Liver (tissue), 10 donors: ENCODE results near the gene CATSPER2. TPM values are rescaled to one million over a fixed set of nuclear protein-coding genes. Genes with fewer than 3 reads are reported as not detected.
"Not testable (repeated sequence)": the region's sequence is repeated elsewhere in the genome, so short reads cannot be mapped to it uniquely, and the experiment has no call there.

ENCODE experiments used
- DNase-seq: peaks from one replicate; pipeline ENCODE4 v3.0.0-alpha.2; 2017; ENCODE audit warnings: low spot score
- H3K27ac ChIP-seq, 2 donors: one replicate each; pipeline ENCODE4 v1.7.0; 2013; ENCODE audit warnings: inconsistent platforms in 2 of 2, low read length in 2 of 2, control low read depth in 1 of 2, low read depth in 1 of 2, mild to moderate bottlenecking in 1 of 2
- H3K27me3 ChIP-seq, 4 donors: one replicate each; pipeline versions ENCODE4 v1.6.1 to v1.7.0; 2013; ENCODE audit warnings: low read length in 3 of 4, inconsistent platforms in 1 of 4, mild to moderate bottlenecking in 1 of 4, moderate library complexity in 1 of 4; ENCODE audit not compliant: control insufficient read depth in 4 of 4, insufficient read depth in 4 of 4
- H3K36me3 ChIP-seq, 4 donors: one replicate each; pipeline versions ENCODE4 v1.6.1 to v1.7.0; 2013; ENCODE audit warnings: low read length in 3 of 4, mild to moderate bottlenecking in 3 of 4, low read depth in 1 of 4, moderate library complexity in 1 of 4; ENCODE audit not compliant: control insufficient read depth in 4 of 4, insufficient read depth in 3 of 4
- H3K4me1 ChIP-seq, 4 donors: one replicate each; pipeline versions ENCODE4 v1.6.1 to v1.7.0; 2013; ENCODE audit warnings: low read length in 3 of 4, mild to moderate bottlenecking in 3 of 4, moderate library complexity in 1 of 4; ENCODE audit not compliant: control insufficient read depth in 4 of 4, insufficient read depth in 4 of 4
- H3K4me3 ChIP-seq, 3 donors: one replicate each; pipeline versions ENCODE4 v1.6.1 to v1.7.0; 2013; ENCODE audit warnings: low read length in 3 of 3, control low read depth in 1 of 3, low read depth in 1 of 3, mild to moderate bottlenecking in 1 of 3
- H3K9ac ChIP-seq, 2 donors: one replicate each; pipeline ENCODE4 v1.7.0; 2013; ENCODE audit warnings: low read length in 2 of 2, mild to moderate bottlenecking in 2 of 2, moderate library complexity in 2 of 2, control low read depth in 1 of 2, low read depth in 1 of 2
- H3K9me3 ChIP-seq, 4 donors: one replicate each; pipeline versions ENCODE4 v1.6.1 to v1.7.0; 2013; ENCODE audit warnings: low read length in 3 of 4; ENCODE audit not compliant: control insufficient read depth in 4 of 4
- WGBS: extraction: QIAGEN DNeasy Blood & Tissue Kit; methylation state at CpG from one replicate; pipeline ENCODE4 v1.1.7; 2013; 5-methylcytosine and 5-hydroxymethylcytosine counted together
- polyA plus RNA-seq, 2 donors: library from polyadenylated mRNA; stranded (reverse) in 1 of 2; unstranded in 1 of 2; fragments of 200-250 nt in 1 of 2; fragments of >200 nt in 1 of 2; fragmentation: Nextera tagmentation in 1 of 2; extraction: Ambion mirVana in 1 of 2; gene quantifications; one replicate each; pipeline versions ENCODE4 v1.2.1 to v1.2.3, GENCODE V29; 2013 to 2015
- small RNA-seq: library from RNA; depleted of rRNA; stranded (forward); fragments of <200 nt; gene quantifications from one replicate; pipeline ENCODE3, GENCODE V24; 2014
- total RNA-seq, 2 donors: library from RNA; depleted of rRNA; stranded (reverse); fragments of >200 nt; gene quantifications; one replicate each; pipeline ENCODE4 v1.2.3, GENCODE V29; 2014
- donor health status: healthy.
- donor health status: healthy.
- donor health status: healthy.
- donor health status: healthy.
- donor health status: healthy.

The CATSPER2 gene
- total and polyA plus RNA-seq, 4 donors, result 0.16 to 3.4 (median 0.53) TPM

- 47% methylated on average over 4 of the region's 8 CpGs for WGBS
- H3K9me3 ChIP-seq, H3K27me3 ChIP-seq, H3K4me3 ChIP-seq, H3K27ac ChIP-seq, H3K4me1 ChIP-seq, H3K36me3 ChIP-seq, H3K9ac ChIP-seq, DNase-seq: not testable (repeated sequence)
These were observed 55.8 kb downstream of the CATSPER2 start for GRCh38 chr15:43592841-43593240.

- not testable (repeated sequence) for DNase-seq, H3K9ac ChIP-seq, H3K27ac ChIP-seq, H3K36me3 ChIP-seq, H3K27me3 ChIP-seq, H3K4me1 ChIP-seq, H3K9me3 ChIP-seq, H3K4me3 ChIP-seq
- no CpG with 5 or more reads among the region's 54 CpGs for WGBS
These were observed 58.7 kb downstream of the CATSPER2 start, which contains the start of gene PPIP5K1 for GRCh38 chr15:43589778-43590466. PPIP5K1 (minus strand) TSS chr15:43590208; CDS start chr15:43584504, 5,704 bp downstream.

Small RNA genes within 50 kb of the gene (small RNA-seq; reads per million reads assigned to genes)
- gene PDIA3P2 (not detected), gene RNU6-554P (not detected), gene RNU6-610P (not detected)

Other genes starting within 250 kb of the CATSPER2 start
- 10 to 100 TPM; 11.3 to 12.0 TPM for gene TP53BP1, start 155.7 kb downstream of the CATSPER2 start, total RNA-seq
- gene TP53BP1, start 155.7 kb downstream of the CATSPER2 start, polyA plus RNA-seq, result 1 to 10 TPM; 2.7 to 3.2 TPM
- under 1 TPM; 0.42 to 0.89 TPM for gene MAP1A, start 131.2 kb downstream of the CATSPER2 start, total RNA-seq
- gene MAP1A, start 131.2 kb downstream of the CATSPER2 start, polyA plus RNA-seq, result under 1 TPM; 0.11 to 0.15 TPM
- gene PPIP5K1, start 58.6 kb downstream of the CATSPER2 start, total RNA-seq, result 10 to 100 TPM; 11.9 to 18.2 TPM
- 1 to 10 TPM; 2.5 to 5.4 TPM for gene PPIP5K1, start 58.6 kb downstream of the CATSPER2 start, polyA plus RNA-seq
- gene CKMT1B, start 54.8 kb downstream of the CATSPER2 start, total RNA-seq, result under 1 TPM in 1 of 2 donors, not detected in 1; 0.37 TPM
- gene CKMT1B, start 54.8 kb downstream of the CATSPER2 start, polyA plus RNA-seq, result under 1 TPM in 1 of 2 donors, not detected in 1; 0.03 TPM
- gene STRC, start 30.0 kb downstream of the CATSPER2 start, total RNA-seq, result under 1 TPM in 1 of 2 donors, not detected in 1; 0.25 TPM
- under 1 TPM; 0.02 to 0.29 TPM for gene STRC, start 30.0 kb downstream of the CATSPER2 start, polyA plus RNA-seq
- gene CKMT1A, start 45.0 kb upstream of the CATSPER2 start, total RNA-seq, result under 1 TPM in 1 of 2 donors, not detected in 1; 0.65 TPM
- gene CKMT1A, start 45.0 kb upstream of the CATSPER2 start, polyA plus RNA-seq, result not detected
- 100 to 1,000 TPM; 109 to 272 TPM for gene PDIA3, start 97.6 kb upstream of the CATSPER2 start, total RNA-seq
- 100 to 1,000 TPM; 159 to 328 TPM for gene PDIA3, start 97.6 kb upstream of the CATSPER2 start, polyA plus RNA-seq
- under 1 TPM; 0.89 to 0.92 TPM for gene ELL3, start 128.1 kb upstream of the CATSPER2 start, total RNA-seq
- 1 to 10 TPM in 1 of 2 donors, under 1 TPM in 1; 0.74 to 1.4 TPM for gene ELL3, start 128.1 kb upstream of the CATSPER2 start, polyA plus RNA-seq
- 100 to 1,000 TPM; 195 to 480 TPM for gene SERF2, start 143.5 kb upstream of the CATSPER2 start, total RNA-seq
- 1,000 to 10,000 TPM; 1,197 to 1,329 TPM for gene SERF2, start 143.5 kb upstream of the CATSPER2 start, polyA plus RNA-seq
- gene SERINC4, start 151.4 kb upstream of the CATSPER2 start, total RNA-seq, result not detected
- gene SERINC4, start 151.4 kb upstream of the CATSPER2 start, polyA plus RNA-seq, result under 1 TPM in 1 of 2 donors, not detected in 1; 0.06 TPM
- 1 to 10 TPM; 4.8 to 7.9 TPM for gene HYPK, start 151.8 kb upstream of the CATSPER2 start, total RNA-seq
- 10 to 100 TPM in 1 of 2 donors, 1 to 10 TPM in 1; 6.8 to 18.7 TPM for gene HYPK, start 151.8 kb upstream of the CATSPER2 start, polyA plus RNA-seq
- gene MFAP1, start 175.8 kb upstream of the CATSPER2 start, total RNA-seq, result 1 to 10 TPM; 8.1 to 8.3 TPM
- 1 to 10 TPM; 7.9 to 8.1 TPM for gene MFAP1, start 175.8 kb upstream of the CATSPER2 start, polyA plus RNA-seq
- gene WDR76, start 178.2 kb upstream of the CATSPER2 start, total RNA-seq, result 10 to 100 TPM in 1 of 2 donors, under 1 TPM in 1; 0.84 to 17.4 TPM
- gene WDR76, start 178.2 kb upstream of the CATSPER2 start, polyA plus RNA-seq, result under 1 TPM; 0.44 to 0.78 TPM